A549 treated with RU486 at 1 μM for 4 hours (cell line): Measurements from ENCODE around the gene GRAP. TPM values are rescaled to one million over a fixed set of nuclear protein-coding genes. Genes with fewer than 3 reads are reported as not detected.

ENCODE experiments used
- total RNA-seq: library from RNA; stranded (reverse); fragments of 200-300 nt; extraction: Qiagen RNA extraction; gene quantifications from 5 replicates; pipeline ENCODE4 v1.2.3, GENCODE V29; 2022; ENCODE audit warnings: low read depth

GRAP gene
- total RNA-seq = 0.09 to 0.28 TPM (median 0.22 TPM) in 5 replicates

GRCh38 chr17:19046782-19047375, at the start of gene GRAP:
Gene GRAP, minus strand, starts transcription at chr17:19046957. Its CDS starts 31 bp downstream, at chr17:19046926.

GRCh38 chr17:19004421-19005136, 42.2 kb downstream of the GRAP start, which contains the start of gene FAM83G:
Gene FAM83G, minus strand, starts transcription at chr17:19004764. Its CDS starts 723 bp downstream, at chr17:19004041.

Other genes with a start within 250 kb of the GRAP start
- 36.9 to 46.3 TPM (median 45.2 TPM) in 5 replicates for gene PRPSAP2, start 188.8 kb downstream of the GRAP start, total RNA-seq
- gene SLC5A10, start 94.8 kb downstream of the GRAP start, total RNA-seq = 0.08 to 0.31 TPM (median 0.21 TPM) in 5 replicates
- gene FAM83G, start 42.2 kb downstream of the GRAP start, total RNA-seq = 28.8 to 39.1 TPM (median 36.1 TPM) in 5 replicates
- gene GRAPL, start 80.6 kb upstream of the GRAP start, total RNA-seq = 0.22 TPM in 1 of 5 replicates, not detected in the others
- gene EPN2, start 190.4 kb upstream of the GRAP start, total RNA-seq = 37.7 to 54.8 TPM (median 51.9 TPM) in 5 replicates